GM19193 (cell line): Measurements from ENCODE around the gene ARMC5.

ENCODE experiments used
- POLR2A ChIP-seq: IDR thresholded peaks from 4 replicates; pipeline ENCODE4 v1.6.1; 2011; ENCODE audit not compliant: insufficient read depth, insufficient read length; ENCODE audit errors: extremely low read depth

The ARMC5 gene

DNA sequence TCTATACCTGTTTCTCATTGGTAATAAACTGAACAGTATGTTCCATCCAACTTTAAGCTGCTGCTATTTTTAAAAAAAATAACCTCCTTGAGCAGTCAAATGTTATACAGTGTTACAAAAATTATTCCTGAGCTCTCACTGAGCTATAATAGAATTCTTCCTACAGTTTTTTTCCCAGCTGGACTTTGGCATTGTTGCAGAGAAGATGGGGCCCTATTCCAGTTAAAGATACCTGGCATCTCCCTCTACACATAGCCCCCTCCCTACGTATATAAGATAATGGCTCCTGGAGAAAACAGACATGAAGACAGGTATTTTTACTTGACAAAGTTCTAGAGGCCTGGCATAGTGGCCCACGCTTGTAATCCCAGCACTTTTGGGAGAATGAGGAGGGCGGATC, 29.5 kb upstream of the ARMC5 start:
- no peak for TF ChIP-seq POLR2A

DNA sequence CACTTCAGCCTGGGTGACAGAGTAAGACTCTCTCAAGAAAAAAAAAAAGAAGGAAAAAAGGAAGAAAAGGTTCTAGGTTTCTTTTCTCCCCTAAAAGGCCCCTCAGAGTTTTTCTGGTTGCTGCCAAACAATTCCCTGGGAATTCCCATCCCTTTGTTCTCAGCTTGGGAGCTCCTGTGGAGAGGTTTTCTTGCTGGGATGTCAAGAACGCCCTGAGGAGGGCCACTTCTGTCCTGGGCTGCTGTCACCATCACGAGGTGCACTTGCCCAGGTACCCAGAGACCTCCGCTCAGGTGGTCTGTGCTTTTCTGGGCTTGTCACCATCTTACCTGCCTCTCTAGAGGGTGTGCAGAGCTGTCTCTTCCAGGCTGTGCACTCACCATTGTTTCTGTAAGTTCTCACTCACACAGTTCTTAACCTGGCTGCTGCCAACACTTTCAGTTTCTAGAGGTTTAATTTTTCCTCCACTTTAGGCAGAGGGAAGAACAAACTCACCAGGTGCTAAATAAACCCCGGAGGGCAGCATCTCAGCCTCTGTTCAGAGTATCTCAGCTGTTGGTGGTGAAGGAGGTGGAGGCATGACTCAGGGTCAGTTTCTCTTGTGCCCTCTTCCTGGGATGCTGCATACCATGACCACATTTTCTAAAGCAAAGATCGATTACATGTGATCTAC, 28.8 kb upstream of the ARMC5 start:
- no peak for TF ChIP-seq POLR2A

DNA sequence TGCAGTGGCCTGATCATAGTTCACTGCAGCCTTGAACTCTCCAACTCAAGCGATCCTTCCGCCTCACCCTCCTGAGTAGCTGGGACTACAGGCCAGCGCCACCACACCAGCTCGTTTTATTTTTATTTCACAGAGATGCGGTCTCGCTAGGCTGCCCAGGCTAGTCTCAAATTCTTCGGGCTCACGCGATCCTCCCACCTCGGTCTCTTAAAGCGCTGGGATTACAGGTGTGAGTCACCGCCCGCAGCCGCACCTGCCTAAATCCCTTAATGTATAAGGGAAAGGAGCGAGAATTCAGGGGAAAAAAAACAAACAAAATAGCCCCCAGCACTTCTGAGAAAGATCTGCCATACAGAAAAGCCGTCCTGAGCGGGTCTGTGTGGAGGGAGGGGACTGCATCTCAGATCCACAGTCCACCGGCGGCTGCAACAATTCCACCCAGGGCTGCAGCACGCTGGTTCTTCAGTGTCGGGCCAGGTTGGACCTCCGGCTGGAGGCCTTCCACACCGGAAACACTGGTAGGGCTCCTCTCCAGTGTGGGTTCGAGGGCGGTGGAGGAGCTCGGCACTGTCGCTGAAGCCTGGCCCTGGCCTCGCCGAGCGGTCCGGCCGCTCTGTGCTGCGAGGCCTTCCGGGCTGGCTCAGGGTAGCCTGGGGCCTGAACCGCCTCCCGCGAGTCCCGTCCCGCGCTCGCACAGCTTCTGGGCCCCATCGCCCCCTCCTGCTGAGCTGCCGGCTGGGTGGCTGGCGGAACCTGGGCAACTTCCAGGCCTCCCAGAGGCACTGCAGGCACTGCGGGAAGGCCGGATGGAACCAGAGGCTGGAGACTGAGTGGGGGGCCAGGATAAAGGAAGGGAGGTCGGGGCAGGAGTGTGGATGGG, 23.7 kb upstream of the ARMC5 start:
- no peak for TF ChIP-seq POLR2A

DNA sequence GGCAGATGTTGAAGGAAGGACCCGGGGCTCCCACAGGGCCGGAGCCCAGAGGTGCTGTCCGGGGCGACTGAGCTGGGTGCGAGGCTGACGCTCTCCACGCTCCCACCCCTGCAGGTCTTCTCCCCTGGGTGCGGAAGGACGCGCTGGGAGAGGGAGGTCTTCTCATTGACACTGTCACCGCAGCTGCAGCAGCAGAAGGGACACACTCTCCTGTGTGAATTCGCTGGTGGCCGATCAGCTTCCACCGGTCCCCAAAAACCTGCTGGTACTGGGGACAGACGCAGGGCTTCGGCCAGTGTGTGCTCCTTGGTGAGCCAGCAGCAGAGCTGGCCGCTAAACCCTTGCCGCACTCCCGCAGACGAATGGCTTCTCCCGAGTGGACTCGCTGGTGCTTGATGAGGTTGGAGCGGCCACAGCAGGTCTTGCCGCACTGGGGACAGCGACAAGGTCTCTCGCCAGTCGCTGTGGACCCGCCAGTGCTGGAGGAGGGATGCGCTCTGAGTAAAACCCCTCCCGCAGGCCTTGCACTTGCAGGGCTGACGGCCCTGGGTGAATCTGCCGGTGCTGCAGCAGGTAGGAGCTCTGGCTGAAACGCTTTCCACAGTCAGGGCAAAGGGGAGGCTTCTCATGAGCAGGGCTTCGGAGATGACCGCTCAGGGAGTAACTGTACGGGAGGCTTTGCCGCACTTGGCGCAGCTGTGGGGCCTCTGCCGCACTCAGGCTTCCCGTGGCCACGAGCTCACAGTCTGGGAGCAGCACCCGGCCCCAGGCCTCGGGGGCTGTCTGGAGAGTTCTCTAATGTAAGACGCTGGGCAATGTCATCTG, 22.9 kb upstream of the ARMC5 start:
- no peak for TF ChIP-seq POLR2A

DNA sequence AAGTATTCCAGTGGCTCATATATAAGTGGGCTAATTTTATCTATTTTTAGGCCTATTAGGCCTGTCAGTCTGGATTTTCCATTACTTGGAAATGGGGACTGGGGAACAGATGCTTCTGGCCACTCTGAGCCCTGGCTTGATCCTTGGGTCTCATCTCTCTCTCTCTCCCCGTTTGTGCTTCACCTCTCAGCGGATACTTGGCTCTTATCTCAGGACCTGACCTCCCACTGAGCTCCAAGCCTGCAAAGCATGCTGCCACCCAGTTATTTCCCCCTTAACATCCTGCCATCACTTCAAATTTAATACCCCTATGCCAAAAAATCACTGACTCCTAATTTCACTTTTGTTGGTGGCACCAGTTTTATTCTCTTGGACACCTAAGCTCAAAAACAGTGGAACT, 20.9 kb upstream of the ARMC5 start:
- TF ChIP-seq POLR2A: no peak

DNA sequence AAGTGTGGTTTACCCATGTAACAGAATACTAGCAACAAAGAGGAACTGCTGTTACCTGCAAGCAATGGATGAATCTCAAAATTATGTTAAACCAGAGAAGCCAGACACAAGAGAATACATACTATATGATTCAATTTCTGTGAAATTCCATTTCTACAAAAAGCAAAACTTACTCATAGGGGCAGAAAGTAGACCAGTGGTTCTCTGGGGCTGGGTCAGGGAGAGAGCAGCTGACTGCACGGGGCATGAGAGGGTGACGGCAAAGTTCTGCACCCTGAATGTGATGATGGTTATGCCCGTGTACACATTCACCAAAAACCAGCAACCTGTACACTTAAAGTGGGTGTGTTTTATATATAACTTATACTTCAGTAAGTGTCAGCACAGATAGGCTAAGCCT, 19.8 kb upstream of the ARMC5 start:
- TF ChIP-seq POLR2A: no peak

DNA sequence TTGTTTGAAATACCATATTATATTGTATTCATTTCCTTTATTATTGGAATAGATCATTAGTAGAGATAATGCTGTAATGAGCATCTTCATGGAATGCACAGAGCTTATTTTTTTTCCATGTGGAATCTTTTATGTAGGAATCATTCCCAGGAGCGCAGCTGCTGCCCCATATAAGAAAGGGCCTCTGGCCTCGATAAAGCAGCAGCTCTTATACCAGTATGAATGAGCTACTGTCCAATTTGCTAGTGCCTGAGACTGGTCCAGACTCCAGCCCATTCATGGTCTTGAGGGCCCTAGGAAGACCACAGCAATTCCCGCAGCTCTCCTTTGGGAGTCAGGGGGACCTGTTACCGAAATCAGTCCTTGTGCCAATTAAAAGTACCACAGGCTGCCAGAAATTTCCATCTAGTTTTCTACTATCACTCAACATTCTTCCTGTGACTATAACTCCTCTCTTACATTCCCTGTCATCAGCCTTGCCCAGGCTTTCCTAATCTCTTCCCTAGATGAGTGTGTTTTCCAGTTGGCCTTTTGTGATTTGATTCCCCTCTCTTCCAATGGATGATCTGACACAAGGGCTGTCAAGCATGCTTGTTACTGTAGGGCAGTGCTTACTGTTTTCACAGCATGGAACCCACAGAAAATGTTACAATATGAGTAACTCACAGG, 18.7 kb upstream of the ARMC5 start:
- no peak for TF ChIP-seq POLR2A

DNA sequence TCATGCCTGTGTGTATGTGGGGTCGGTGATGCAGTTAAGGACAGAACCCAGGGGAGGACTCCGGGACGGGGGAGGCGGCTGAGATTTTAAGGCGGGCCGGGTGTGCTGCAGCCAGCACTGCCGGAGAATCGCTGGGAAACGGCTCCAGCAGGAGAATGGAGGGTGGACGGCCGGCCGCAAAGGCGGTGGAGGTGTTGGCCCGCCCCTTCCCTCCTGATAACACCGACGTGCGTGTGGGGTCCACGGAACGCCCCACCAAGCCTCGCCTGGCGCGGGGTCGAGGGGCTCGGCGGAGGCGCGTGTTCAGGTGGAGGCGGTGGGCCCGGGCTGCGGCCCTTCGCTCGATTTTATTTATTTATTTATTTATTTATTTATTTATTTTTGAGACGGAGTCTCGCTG, 17.3 kb upstream of the ARMC5 start:
- no peak for TF ChIP-seq POLR2A

DNA sequence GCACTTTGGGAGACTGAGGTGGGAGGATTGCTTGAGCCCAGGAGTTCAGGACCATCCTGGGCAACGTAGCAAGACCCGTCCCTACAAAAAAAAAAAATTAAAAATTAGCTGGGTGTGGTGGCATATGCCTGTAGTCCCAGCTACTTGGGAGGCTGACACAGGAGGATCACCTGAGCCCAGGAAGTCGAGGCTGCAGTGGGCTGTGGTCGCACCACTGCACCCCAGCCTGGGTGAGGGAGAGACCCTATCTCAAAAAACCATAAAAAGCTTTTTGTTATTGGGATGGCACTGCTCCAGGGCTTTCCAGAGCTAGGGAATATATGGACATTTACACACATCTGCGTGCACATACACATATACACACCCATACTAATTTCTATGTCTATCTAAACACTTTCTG, 8.1 kb upstream of the ARMC5 start:
- no peak for TF ChIP-seq POLR2A

DNA sequence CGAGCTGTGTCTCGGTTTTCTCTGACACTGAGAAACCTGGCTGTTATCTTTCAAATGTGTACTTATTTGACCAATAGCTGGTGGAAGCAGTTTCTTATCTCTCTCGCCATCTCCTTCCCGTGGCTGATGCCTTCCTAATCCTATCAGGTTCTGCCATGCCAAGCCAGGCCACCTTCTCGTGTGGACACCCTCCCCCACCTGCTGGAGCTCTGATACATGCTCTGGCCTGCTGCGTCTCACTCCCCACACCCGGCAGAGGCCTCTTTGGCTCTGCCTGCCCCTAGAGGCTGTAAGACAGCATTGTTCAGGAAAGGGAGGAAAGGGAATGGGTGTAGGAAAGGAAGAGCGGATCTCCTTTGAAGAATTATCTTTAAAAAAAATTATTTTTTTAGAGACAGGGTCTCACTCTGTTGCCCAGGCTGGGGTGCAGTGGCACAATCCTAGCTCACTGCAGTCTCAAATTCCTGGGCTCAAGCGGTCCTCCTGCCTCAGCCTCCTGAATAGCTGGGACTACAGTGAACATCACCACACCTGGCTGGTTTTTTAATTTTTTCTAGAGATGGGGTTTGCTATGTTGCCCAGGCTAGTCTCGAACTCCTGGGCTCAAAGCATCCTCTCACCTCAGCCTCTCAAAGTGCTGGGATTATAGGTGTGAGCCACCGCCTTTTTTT, 7.5 kb upstream of the ARMC5 start:
- TF ChIP-seq POLR2A: no peak

DNA sequence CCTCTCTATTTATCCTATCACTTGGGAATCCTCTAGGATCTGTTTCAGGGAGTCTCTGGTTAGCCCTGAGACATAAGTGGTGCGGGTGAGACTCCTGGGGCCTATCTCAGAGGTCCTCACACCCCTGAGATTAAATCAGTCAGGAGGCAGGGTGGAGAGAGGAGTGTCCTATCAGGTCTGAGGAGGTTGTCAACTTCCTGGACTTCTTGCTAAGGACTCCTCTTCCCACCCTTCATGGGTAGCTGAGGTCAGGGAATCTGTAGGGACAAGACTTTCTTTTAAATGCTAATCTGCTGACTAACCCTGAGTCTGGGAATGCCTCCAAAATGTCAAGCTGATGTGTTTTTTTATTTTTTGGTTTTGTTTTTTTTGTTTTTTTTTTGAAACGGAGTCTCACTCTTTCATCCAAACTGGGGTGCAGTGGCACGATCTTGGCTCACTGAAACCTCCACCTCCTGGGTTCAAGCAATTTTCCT, 6.6 kb upstream of the ARMC5 start:
- no peak for TF ChIP-seq POLR2A

DNA sequence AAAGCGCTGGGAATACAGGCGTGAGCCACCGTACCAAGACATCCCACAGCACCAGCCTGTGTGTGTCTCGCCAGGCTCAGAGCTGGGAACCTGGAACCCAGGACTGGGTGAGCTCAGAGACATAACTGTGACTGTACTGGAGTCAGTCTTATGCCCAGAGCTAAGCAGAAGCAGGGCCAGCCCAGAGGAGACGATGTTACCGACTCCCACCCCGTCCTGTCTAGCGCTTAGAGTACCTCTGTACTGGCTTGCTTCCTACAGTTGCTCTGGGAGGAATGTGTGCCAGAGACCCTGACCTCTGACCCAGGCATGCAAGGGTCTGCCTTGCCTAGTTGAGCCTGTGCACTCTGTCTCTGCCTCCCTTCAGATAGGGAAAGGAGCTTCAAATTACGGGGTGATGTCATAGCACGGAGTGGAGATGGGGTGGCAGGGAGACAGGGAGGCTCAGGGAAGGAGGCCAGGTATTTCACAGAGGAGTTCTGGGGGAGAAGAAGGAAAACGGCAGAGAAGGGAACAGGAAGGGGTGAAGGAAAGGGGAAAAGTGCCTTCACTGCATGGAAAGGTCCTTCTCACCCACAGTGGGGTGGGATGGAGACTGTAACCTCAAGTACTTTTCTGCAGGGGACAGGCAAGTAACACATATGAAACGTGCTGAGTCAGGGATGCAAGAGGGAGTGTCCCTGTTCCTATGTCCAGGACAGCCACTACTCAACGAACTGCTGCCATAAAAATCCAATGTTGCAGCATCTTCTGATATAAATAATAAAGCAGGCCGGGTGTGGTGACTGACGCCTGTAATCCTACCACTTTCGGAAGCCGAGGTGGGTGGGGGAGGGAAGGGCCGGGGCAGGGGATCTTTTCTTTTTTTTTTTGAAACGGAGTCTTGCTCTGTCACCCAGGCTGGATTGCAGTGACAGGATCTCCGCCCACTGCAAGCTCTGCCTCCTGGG, 5.8 kb upstream of the ARMC5 start:
- TF ChIP-seq POLR2A: no peak
